CD1c-positive myeloid dendritic cell (primary cell): ENCODE results near the gene ATP5MK.
A peak's percentile ranks its signal among the peaks of the same experiment; 100 is the strongest.
"Not testable (repeated sequence)": the region's sequence is repeated elsewhere in the genome, so short reads cannot be mapped to it uniquely, and the experiment has no call there.

Experiments used
- DNase-seq: peaks from one replicate; pipeline ENCODE4 v3.0.0-alpha.2; 2016; ENCODE audit errors: extremely low spot score

Gene ATP5MK

GRCh38 chr10:103396789-103397087, 463 bp upstream of the ATP5MK start:
- no peak for DNase-seq

GRCh38 chr10:103395754-103396066, 565 bp downstream of the ATP5MK start:
- DNase-seq = no peak

- DNase-seq = no peak
Measured at GRCh38 chr10:103394180-103394579, 2.1 kb downstream of the ATP5MK start.

GRCh38 chr10:103382769-103383168, 13.5 kb downstream of the ATP5MK start:
- DNase-seq = no peak

- DNase-seq = no peak
Measured at GRCh38 chr10:103374263-103374662, 22.0 kb downstream of the ATP5MK start.

GRCh38 chr10:103373544-103373943, 22.7 kb downstream of the ATP5MK start:
- no peak for DNase-seq

- DNase-seq = peak; percentile 96
Measured at GRCh38 chr10:103367782-103368518, 28.3 kb downstream of the ATP5MK start, which contains the start of gene TAF5. TAF5 (plus strand) TSS chr10:103367976; CDS start chr10:103367990, 14 bp downstream.

GRCh38 chr10:103367379-103367781, 28.9 kb downstream of the ATP5MK start:
- no peak for DNase-seq

- DNase-seq = not testable (repeated sequence)
Measured at GRCh38 chr10:103360791-103361190, 35.5 kb downstream of the ATP5MK start.

- DNase-seq = not testable (repeated sequence)
Measured at GRCh38 chr10:103359493-103359892, 36.8 kb downstream of the ATP5MK start.

GRCh38 chr10:103355906-103356599, 40.2 kb downstream of the ATP5MK start:
- no peak for DNase-seq

GRCh38 chr10:103354567-103354966, 41.7 kb downstream of the ATP5MK start:
- not testable (repeated sequence) for DNase-seq

GRCh38 chr10:103353281-103353680, 43.0 kb downstream of the ATP5MK start:
- DNase-seq = no peak

GRCh38 chr10:103350517-103351260, 45.6 kb downstream of the ATP5MK start, which contains the start of gene PCGF6:
PCGF6 (minus strand) TSS chr10:103351140; CDS start chr10:103351066, 74 bp downstream.
- peak; percentile 77 for DNase-seq

- DNase-seq = no peak
Measured at GRCh38 chr10:103350175-103350516, 46.1 kb downstream of the ATP5MK start.
